Neural progenitor cell (in vitro differentiated cells): ENCODE data around the gene SFXN5. TPM values are rescaled to one million over a fixed set of nuclear protein-coding genes. Genes with fewer than 3 reads are reported as not detected.

Experiments
- DNase-seq: peaks from one replicate; pipeline ENCODE4 v3.0.0-alpha.2; 2016; ENCODE audit warnings: low spot score
- H2AFZ ChIP-seq: fragments of 200-600 bp; sonication (generic); replicated peaks from 2 replicates; pipeline ENCODE4 v1.6.1; 2016; ENCODE audit warnings: antibody characterized with exemption
- H3F3A ChIP-seq: fragments of 200-600 bp; sonication (generic); 2 replicates; pipeline ENCODE4 v1.6.1; 2016; ENCODE audit warnings: antibody characterized with exemption, low read depth
- H3K27ac ChIP-seq: fragments of 200-600 bp; sonication (generic); 2 replicates; pipeline ENCODE4 v1.5.1; 2016; ENCODE audit warnings: mild to moderate bottlenecking
- H3K27me3 ChIP-seq: fragments of 200-600 bp; sonication (generic); 2 replicates; pipeline ENCODE4 v1.6.1; 2016; ENCODE audit warnings: mild to moderate bottlenecking, moderate library complexity
- H3K36me3 ChIP-seq: fragments of 200-600 bp; sonication (generic); 2 replicates; pipeline ENCODE4 v1.5.1; 2016
- H3K4me1 ChIP-seq: fragments of 200-600 bp; sonication (generic); 2 replicates; pipeline ENCODE4 v1.6.1; 2016; ENCODE audit warnings: mixed run types
- H3K4me2 ChIP-seq: fragments of 200-600 bp; sonication (generic); 2 replicates; pipeline ENCODE4 v1.6.1; 2016
- H3K4me3 ChIP-seq: fragments of 200-600 bp; sonication (generic); 2 replicates; pipeline ENCODE4 v1.5.1; 2016
- H3K79me2 ChIP-seq: fragments of 200-600 bp; sonication (generic); 2 replicates; pipeline ENCODE4 v1.6.1; 2016; ENCODE audit warnings: low read depth
- H3K9ac ChIP-seq: fragments of 200-600 bp; sonication (generic); 2 replicates; pipeline ENCODE4 v1.6.1; 2016
- H3K9me3 ChIP-seq: fragments of 200-600 bp; sonication (generic); 2 replicates; pipeline ENCODE4 v1.5.1; 2016; ENCODE audit warnings: low read depth
- H4K20me1 ChIP-seq: fragments of 200-600 bp; sonication (generic); 2 replicates; pipeline ENCODE4 v1.6.1; 2016; ENCODE audit warnings: low read depth
- H3K27ac Mint-ChIP-seq: 3 replicates; pipeline ENCODE4 v1.8.0; 2021; ENCODE audit warnings: mixed read lengths
- H3K27me3 Mint-ChIP-seq: 2 replicates; pipeline ENCODE4 v1.8.0; 2022; ENCODE audit warnings: low read depth, mild to moderate bottlenecking, inconsistent platforms, moderate library complexity, mixed read lengths; ENCODE audit not compliant: insufficient read depth
- H3K36me3 Mint-ChIP-seq: 3 replicates; pipeline ENCODE4 v1.8.0; 2021; ENCODE audit warnings: mixed read lengths
- H3K4me1 Mint-ChIP-seq: 3 replicates; pipeline ENCODE4 v1.8.0; 2021; ENCODE audit warnings: mixed read lengths
- H3K4me3 Mint-ChIP-seq: 3 replicates; pipeline ENCODE4 v1.8.0; 2021; ENCODE audit warnings: mild to moderate bottlenecking, moderate library complexity, mixed read lengths
- H3K9me3 Mint-ChIP-seq: 3 replicates; pipeline ENCODE4 v1.8.0; 2020; ENCODE audit warnings: mixed read lengths
- EZH2 ChIP-seq: fragments of 200-600 bp; sonication (generic); IDR thresholded peaks from 2 replicates; pipeline ENCODE4 v1.6.1; 2017; ENCODE audit warnings: antibody characterized with exemption, mild to moderate bottlenecking, moderate library complexity
- EZH2phosphoT487 ChIP-seq: fragments of 200-600 bp; sonication (generic); IDR thresholded peaks from 2 replicates; pipeline ENCODE4 v1.6.1; 2017; ENCODE audit warnings: antibody characterized with exemption
- total RNA-seq: library from RNA; depleted of rRNA; stranded (reverse); fragments of >200 nt; gene quantifications from 2 replicates; pipeline ENCODE4 v1.2.3, GENCODE V29; 2015; ENCODE audit warnings: low replicate concordance
- TF ChIP-seq, protein P1 (sequence below): fragments of 200-600 bp; sonication (generic); IDR thresholded peaks from 2 replicates; pipeline ENCODE4 v1.5.1; 2017; ENCODE audit warnings: antibody characterized with exemption, mild to moderate bottlenecking

Gene SFXN5
- total RNA-seq, 1 donor from 2014 or later = 3.4 TPM

DNA sequence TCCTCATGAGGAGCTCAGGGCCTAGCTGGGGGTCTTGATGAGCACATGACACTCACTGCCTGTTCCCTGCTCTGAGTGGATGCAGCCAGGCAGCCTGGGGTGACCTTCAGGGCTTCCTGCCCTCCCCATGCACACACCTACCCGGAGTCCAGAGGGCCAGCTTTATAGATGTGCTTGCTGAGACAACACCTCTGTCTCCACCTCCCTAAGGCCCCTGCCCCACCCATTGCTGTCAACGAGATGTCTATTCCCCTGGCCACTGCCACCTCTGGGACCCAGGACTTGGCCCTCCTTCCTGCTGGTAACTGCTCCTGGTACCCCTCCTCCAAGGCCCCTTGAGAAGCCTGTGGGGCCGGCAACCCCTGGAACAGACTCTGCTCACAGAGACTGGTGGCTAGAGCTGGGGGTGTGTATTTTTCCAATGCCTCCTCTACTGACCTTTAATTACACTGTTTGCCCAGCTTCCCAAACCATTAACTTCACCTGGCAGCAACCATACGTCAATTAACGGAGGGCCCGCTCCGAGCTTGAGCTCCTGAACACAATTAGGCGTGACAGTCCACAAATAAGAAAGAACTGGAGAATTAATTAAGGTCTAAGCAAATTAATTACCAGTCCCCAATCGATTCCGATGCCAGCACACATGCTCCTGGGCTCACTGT is 87.9 kb downstream of the SFXN5 start:
- no peak for TF ChIP-seq EZH2phosphoT487
- TF ChIP-seq, protein P1, sequence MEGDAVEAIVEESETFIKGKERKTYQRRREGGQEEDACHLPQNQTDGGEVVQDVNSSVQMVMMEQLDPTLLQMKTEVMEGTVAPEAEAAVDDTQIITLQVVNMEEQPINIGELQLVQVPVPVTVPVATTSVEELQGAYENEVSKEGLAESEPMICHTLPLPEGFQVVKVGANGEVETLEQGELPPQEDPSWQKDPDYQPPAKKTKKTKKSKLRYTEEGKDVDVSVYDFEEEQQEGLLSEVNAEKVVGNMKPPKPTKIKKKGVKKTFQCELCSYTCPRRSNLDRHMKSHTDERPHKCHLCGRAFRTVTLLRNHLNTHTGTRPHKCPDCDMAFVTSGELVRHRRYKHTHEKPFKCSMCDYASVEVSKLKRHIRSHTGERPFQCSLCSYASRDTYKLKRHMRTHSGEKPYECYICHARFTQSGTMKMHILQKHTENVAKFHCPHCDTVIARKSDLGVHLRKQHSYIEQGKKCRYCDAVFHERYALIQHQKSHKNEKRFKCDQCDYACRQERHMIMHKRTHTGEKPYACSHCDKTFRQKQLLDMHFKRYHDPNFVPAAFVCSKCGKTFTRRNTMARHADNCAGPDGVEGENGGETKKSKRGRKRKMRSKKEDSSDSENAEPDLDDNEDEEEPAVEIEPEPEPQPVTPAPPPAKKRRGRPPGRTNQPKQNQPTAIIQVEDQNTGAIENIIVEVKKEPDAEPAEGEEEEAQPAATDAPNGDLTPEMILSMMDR = no peak
- TF ChIP-seq EZH2 = no peak
- no peak overlapping the region for H3K27ac ChIP-seq
- no peaks in the 10 kb centered on the region for H3K36me3 ChIP-seq
- no peak overlapping the region for H3K4me3 Mint-ChIP-seq
- no peaks in the 10 kb centered on the region for H3K79me2 ChIP-seq
- H3K9me3 ChIP-seq = no peaks in the 10 kb centered on the region
- no peaks in the 10 kb centered on the region for H3K9me3 Mint-ChIP-seq
- no peaks in the 10 kb centered on the region for H3F3A ChIP-seq
- no peak overlapping the region for H3K9ac ChIP-seq
- no peak overlapping the region for H3K4me3 ChIP-seq
- H3K27me3 ChIP-seq = no peaks in the 10 kb centered on the region
- H3K36me3 Mint-ChIP-seq = peaks cover 3% of the 10 kb centered on the region
- H2AFZ ChIP-seq = no peak overlapping the region
- H4K20me1 ChIP-seq = no peaks in the 10 kb centered on the region
- no peak overlapping the region for H3K4me2 ChIP-seq
- H3K4me1 ChIP-seq = no peaks in the 10 kb centered on the region
- no peak overlapping the region for H3K27ac Mint-ChIP-seq
- no peak for DNase-seq
- H3K4me1 Mint-ChIP-seq = no peaks in the 10 kb centered on the region
- H3K27me3 Mint-ChIP-seq = peaks cover 6% of the 10 kb centered on the region

DNA sequence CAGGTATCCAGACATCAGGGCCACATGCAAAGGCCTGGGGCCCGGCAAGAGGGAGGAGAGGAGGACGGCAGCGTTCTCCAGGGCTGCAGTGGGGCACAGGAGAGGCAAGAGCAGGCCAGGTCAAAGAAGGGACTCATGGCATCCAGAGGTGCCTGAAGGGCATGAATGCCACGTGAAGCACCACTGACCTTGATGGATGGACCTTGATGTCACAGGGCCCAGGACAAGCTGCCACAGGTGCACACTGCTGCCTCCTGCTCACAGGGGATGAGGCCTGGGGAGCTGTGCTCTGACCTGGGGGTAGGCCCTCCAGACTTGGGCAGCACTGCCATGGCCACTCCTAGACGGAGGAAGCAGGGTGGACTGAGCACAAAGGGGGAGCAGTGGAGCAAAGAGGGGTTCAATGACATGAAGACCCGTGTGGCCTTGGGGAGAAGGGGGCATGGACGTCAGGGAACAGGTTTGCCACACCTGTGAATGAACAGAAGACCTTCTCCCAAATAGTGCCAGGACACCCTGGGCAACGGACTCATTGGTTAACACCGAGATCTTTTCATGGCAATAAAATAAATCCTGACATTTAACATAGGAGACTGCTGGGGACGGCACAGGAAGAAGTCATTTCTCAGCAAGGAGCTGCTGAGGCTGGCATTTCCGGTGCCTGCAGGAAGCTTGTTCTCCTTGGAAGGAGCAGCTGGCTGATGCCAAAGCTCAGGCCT is 88.6 kb downstream of the SFXN5 start:
- H3K9ac ChIP-seq = no peak overlapping the region
- no peaks in the 10 kb centered on the region for H3K36me3 ChIP-seq
- DNase-seq = no peak
- peaks cover 6% of the 10 kb centered on the region for H3K27me3 Mint-ChIP-seq
- no peaks in the 10 kb centered on the region for H3K79me2 ChIP-seq
- no peak for TF ChIP-seq EZH2phosphoT487
- TF ChIP-seq EZH2 = no peak
- TF ChIP-seq, protein P1 = no peak
- no peak overlapping the region for H2AFZ ChIP-seq
- H3K27ac Mint-ChIP-seq = no peak overlapping the region
- H3F3A ChIP-seq = no peaks in the 10 kb centered on the region
- H4K20me1 ChIP-seq = no peaks in the 10 kb centered on the region
- no peaks in the 10 kb centered on the region for H3K4me1 Mint-ChIP-seq
- H3K36me3 Mint-ChIP-seq = peaks cover 3% of the 10 kb centered on the region
- H3K4me2 ChIP-seq = no peak overlapping the region
- no peak overlapping the region for H3K4me3 ChIP-seq
- H3K27me3 ChIP-seq = no peaks in the 10 kb centered on the region
- H3K9me3 Mint-ChIP-seq = no peaks in the 10 kb centered on the region
- H3K4me1 ChIP-seq = no peaks in the 10 kb centered on the region
- H3K9me3 ChIP-seq = no peaks in the 10 kb centered on the region
- H3K4me3 Mint-ChIP-seq = no peak overlapping the region
- H3K27ac ChIP-seq = no peak overlapping the region

DNA sequence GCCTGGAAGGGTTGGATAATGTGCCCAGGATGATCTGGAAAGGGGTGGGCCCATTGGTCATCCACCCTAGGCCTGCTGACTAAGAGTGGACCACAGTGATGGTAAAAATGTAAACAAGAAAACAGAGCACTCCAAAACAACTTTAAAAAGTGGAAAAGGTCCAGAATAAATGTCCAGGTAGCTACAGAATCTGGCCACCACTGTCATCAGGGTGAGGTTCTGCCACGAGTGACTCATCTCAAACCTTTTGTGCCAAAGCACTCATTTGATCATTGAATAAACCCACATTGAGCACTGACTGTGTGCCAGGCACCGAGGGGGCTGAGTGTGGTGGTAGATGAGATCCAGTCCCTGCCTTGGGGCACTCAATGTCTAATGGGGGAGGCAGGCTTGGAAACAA is 89.3 kb downstream of the SFXN5 start:
- H3K27ac Mint-ChIP-seq = no peak overlapping the region
- no peak overlapping the region for H3K4me2 ChIP-seq
- no peak overlapping the region for H3K27ac ChIP-seq
- peaks cover 3% of the 10 kb centered on the region for H3K36me3 Mint-ChIP-seq
- H3K4me3 Mint-ChIP-seq = no peak overlapping the region
- no peak overlapping the region for H3K4me3 ChIP-seq
- H2AFZ ChIP-seq = no peak overlapping the region
- H3K4me1 Mint-ChIP-seq = no peaks in the 10 kb centered on the region
- no peaks in the 10 kb centered on the region for H4K20me1 ChIP-seq
- no peak for DNase-seq
- TF ChIP-seq, protein P1 = no peak
- TF ChIP-seq EZH2phosphoT487 (no peak), EZH2 (no peak)
- H3K79me2 ChIP-seq = no peaks in the 10 kb centered on the region
- H3K9me3 Mint-ChIP-seq = no peaks in the 10 kb centered on the region
- no peaks in the 10 kb centered on the region for H3F3A ChIP-seq
- H3K36me3 ChIP-seq = no peaks in the 10 kb centered on the region
- H3K9me3 ChIP-seq = no peaks in the 10 kb centered on the region
- H3K27me3 ChIP-seq = no peaks in the 10 kb centered on the region
- H3K27me3 Mint-ChIP-seq = peaks cover 6% of the 10 kb centered on the region
- H3K4me1 ChIP-seq = no peaks in the 10 kb centered on the region
- no peak overlapping the region for H3K9ac ChIP-seq
